ENCODE results near the gene TAPT1. TPM values are rescaled to one million over a fixed set of nuclear protein-coding genes. Genes with fewer than 3 reads are reported as not detected.

The TAPT1 gene
- polyA plus RNA-seq, 4 donors = 39.3 to 45.7 (median 42.3) TPM

DNA sequence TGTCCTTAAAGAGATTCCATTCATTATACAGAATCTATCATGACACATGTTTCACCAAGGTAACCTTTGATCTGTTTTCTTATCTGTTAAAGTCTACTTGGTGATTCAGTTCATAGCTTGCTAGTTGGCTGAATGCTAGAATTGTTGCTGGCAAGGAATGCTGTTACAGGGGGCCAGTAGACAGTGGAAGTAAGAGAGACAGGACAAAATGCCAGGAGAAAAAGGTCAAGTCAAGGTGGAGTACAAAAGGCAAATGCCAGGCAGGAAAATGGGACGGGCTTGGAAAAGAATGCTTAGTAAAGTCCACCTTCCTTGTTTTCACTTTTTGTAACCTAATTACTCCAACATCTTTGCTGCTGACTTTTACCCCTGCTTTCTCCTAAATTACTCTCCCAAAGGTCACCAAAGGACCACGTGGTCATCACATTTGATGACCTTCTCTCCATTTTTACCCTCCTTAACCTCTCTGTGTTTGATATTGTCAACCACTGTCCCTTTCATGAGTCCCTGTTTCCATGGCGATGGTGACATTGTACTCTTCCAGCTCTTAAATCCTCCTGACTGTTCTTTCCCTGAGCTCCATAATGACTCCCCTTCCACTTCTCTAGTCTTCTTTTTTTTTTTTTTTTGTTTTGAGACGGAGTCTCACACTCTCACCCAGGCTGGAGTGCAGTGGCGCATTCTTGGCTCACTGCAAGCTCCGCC lies 24.5 kb upstream of the TAPT1 start:
- DNase-seq (ENCODE audit: low read depth in 4 of 4, low spot score in 3 of 4) = no peak

DNA sequence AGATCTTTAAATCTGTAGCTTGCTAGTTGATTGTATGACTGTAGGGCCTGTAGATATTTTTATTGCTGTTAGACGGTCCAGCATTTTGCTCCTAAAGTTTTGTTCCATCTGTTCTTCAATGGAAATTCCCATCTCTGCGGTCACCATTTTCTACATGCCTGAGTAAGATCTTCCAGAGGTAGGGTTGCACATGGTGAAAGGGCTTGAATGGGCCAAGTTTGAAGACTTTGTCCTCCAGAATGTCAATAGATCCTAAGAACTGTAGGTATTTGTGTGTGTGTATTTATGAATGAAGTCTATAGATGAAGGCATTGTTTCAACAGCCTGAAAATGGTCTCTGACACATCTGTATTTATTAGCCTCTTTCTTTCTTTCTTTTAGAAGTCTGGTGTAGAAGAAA lies 22.3 kb upstream of the TAPT1 start:
- DNase-seq (ENCODE audit: low read depth in 4 of 4, low spot score in 3 of 4) = no peak

DNA sequence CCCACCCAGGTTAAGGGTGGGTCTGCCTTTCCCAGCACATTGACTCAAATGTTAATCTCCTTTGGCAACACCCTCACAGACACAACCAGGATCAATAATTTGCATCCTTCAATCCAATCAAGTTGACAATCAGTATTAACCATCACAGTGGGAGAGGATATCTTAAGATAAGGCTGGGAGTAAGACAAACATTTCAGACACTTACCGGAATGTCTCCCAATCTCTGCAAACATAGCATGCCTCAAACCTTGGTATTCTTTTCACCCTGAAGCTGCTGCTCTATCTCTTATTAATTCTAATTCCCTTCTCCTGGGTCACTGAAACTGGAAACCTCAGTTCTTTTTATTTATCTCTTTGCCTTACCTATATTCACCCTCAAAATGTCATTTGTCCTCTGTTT lies 19.0 kb upstream of the TAPT1 start:
- no peak for DNase-seq (ENCODE audit: low read depth in 4 of 4, low spot score in 3 of 4)

DNA sequence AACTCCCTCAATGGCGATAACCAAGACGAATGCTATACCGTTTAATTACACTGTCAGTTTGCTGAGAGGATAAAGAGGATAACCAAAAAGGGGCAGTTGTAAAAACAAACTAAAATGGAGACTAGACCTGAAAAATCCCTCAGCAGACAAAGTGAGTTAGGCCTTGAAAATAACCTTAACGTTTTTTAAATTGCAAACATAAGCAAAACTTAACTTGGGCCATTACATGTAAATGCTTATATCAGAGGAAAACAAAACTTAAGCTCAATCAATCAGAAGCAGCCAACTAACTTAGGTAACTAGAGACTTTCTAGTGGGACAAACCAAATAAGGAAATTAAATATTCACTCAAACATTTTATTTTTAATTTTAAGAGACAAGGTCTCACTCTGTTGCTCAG lies 17.0 kb upstream of the TAPT1 start:
- no peak for DNase-seq (ENCODE audit: low read depth in 4 of 4, low spot score in 3 of 4)

DNA sequence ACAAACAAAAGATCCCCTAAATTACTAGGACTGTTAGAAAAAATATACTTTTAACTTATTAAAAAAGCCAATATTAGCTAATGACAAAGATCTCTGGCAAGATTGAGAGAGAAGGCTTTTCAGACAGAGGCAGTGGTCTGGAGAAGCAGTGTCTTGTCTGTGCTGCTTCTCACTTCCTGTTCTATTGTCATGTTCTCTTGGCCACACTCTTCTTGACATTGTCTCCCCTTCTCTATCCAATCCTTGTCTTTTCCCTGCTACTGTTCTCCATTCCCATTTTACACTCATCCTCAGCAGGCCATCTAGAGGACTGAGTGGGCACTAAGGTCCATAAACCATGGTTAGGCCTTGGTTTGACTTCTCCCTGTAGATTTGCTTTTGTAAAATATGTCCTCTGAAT lies 14.0 kb upstream of the TAPT1 start:
- DNase-seq (ENCODE audit: low read depth in 4 of 4, low spot score in 3 of 4) = no peak

DNA sequence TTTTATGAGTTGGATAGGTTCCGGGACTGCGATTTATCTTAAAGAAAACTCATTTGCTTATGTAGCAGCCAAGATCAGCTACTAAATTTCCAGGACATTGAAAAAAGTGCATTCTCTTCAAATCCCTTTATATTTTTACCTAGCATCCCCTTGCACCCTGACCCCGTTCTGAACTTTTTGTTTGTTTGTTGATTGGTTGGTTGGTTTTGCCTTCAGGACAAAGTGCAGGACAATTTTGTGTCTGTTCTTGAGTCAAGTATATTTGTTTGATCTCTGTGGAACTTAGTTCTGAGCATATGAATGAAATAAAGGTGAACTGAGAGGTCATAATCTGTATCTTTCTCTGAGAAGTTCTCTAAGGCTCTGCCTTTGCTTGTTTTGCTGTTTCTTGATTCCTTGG lies 12.8 kb upstream of the TAPT1 start:
- no peak for DNase-seq (ENCODE audit: low read depth in 4 of 4, low spot score in 3 of 4)

DNA sequence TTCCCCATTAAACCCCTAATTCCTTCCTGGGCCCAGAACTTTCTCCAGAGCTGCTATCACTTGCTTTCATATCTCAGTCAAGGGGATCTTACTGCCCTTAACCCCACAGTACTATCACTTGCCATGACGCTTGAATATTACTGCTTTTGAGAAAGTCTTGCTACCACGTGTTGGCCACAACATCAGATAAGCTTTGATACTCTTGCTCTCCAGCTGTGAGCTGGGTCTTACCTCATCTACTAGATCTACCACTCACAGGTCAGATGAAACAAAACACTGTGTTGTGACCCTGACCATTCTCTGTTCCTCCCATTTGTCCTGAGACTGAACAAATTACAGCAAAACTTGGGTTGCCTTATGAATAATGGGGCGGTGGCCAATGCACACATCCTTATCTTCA lies 12.1 kb upstream of the TAPT1 start:
- no peak for DNase-seq (ENCODE audit: low read depth in 4 of 4, low spot score in 3 of 4)

DNA sequence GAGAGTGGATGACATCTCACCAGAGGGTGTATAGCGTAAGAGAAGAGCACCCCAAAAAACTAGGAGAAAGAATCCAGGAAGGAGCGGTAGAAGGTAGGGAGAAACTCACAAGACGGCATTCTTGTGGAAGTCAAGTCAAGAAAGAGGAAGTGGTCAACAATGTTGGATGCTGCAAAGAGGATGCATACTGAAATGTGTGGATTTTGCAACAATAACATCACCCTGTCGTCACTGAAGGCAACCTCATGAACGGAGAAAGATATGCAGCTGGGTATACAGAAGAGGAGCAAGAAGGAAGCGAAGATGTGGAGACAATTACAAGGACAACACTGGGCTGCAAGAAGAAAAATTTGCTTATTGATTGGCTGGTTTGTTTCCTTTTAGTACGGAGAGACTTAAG lies 11.4 kb upstream of the TAPT1 start:
- no peak for DNase-seq (ENCODE audit: low read depth in 4 of 4, low spot score in 3 of 4)

DNA sequence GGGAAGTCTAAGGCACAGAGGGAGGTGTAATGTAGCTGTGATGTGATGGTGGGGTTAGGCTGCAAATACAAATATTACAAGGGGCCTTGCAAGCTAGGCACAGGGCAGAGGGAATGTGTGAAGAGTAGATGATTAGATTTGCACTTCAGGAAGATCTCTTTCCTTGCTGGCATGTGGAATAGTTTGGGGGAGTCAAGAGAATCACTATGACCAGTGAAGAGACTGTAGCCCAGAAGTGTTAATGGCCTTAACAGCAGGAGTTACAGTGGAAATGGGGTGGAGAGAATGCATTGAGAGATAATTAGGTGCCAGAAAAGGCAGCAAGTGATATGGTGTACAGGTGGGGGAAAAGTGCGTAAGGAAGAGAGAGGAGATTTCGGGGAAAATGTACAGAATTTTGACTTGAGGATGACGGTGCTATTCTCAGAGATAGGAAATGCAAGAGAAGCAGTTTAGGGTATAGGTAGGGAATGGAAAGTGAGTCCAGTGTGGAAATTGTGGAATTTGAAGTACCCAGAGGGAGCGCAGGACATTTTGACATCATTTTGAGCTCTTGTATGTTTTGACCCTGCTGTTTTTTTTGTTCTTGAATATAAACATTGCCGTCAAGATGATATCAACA lies 10.2 kb upstream of the TAPT1 start:
- DNase-seq (ENCODE audit: low read depth in 4 of 4, low spot score in 3 of 4) = no peak

DNA sequence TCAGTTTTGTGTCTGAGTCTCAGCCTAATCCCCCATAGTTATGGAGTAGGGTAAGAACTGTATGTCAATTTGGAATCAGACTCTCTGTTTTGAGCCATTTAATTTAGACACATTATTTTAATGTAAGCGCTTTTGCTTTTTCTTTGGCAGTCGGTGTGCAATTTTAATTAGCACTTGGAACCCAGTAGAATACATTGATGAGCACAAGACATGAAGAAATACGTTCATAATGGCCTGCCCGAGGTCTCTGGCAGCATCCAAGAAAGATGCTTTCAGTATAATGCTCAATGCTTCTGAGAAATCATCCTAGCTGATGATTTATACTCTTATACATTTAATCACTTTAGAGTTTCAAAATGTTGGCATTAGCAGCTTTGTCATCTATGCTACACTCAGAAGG lies 8.9 kb upstream of the TAPT1 start:
- no peak for DNase-seq (ENCODE audit: low read depth in 4 of 4, low spot score in 3 of 4)

DNA sequence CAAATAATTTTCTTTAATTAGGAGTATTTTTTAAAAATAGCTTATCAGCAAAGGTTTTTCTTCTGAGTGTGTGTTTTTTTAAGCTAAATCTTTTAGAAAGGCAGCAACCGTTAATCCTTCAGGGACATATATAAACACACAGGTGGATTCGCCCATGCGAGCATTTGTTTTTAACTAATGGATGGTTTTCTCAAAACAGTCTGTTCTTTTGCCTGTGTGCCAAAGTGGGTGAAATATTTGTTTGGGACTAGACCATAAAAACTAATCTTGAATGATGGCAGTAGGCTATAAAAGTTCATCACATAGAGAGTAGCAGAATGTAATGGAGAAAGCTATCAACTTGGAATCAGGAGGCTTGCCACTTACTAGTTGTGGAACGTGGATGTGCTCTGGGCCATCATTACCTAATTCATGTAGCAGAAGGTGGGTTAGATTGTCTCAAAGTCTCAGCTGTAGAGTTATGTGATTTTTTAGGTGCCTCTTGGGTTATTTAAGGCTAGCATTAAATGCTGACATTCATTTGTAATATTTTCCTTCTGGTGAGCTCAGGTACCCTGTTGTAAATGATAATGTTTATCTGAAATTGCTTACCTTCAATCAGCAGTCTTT lies 7.4 kb upstream of the TAPT1 start:
- DNase-seq (ENCODE audit: low read depth in 4 of 4, low spot score in 3 of 4) = no peak

DNA sequence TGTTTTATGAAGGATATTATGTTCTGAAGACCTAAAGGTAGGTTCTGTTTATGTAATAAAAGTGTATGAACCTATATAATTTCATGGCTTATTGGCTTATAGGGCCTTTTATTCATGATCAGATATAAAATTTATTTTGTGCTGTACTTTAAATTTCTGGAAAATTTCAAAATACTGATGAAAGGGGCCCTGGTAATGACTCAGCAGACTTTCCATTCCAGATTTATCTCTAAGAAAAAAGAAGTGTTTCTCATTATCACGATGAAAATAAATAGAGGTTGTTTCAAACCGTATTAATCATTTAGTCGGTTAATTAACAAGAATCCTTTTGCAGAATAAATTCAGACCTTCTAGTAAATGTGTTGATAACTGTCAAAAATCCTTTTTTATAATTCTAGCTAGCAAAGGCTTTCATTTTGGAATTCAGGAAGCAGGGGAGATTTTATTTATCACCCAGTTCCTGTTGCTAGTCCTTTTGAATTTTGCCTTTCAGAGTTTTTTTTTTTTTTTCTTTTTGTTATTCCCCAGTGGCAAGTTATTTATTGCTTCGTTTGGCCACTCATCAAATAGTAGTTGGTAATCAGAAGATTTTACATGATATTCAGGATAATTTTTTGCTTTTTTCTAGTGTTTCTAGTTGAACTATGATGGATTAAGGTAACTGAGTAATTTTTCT lies 5.4 kb upstream of the TAPT1 start:
- no peak for DNase-seq (ENCODE audit: low read depth in 4 of 4, low spot score in 3 of 4)

DNA sequence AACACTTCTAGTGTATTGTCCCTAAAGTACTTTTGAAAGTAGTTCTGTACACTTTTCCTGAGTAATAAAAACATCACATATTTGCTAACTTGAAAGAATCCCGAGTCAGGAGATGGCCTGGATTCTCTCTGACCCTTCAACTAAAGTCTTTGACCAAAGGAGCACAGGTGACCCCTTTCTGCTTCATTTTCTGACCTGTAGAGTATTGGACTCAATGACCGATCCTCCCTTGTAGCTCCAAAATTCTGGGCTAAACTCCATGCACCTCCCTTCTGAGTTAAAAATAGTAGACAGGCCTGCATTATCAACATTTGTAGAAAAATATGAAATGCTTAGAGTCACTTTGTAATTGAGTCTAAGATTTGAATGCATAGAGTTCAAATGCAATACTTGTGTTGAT lies 4.0 kb upstream of the TAPT1 start:
- no peak for DNase-seq (ENCODE audit: low read depth in 4 of 4, low spot score in 3 of 4)

DNA sequence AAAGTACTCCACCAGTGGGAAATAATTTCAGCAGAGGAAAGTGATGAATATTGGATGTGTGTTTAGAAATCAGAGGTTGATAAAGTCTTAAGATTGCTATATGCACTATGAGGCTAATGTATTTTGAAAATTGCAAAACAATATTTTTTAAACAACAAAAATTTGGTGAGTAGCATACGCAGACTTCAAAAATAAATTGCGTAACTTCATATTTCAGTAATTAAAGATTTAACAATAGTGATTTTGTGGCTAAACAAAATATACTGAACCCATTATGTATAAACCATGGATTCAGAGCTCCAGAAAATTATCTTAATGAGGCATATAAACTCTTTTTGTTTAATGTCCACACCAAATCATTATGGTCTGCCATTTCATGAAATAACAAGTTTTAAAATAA lies 3.3 kb upstream of the TAPT1 start:
- no peak for DNase-seq (ENCODE audit: low read depth in 4 of 4, low spot score in 3 of 4)

DNA sequence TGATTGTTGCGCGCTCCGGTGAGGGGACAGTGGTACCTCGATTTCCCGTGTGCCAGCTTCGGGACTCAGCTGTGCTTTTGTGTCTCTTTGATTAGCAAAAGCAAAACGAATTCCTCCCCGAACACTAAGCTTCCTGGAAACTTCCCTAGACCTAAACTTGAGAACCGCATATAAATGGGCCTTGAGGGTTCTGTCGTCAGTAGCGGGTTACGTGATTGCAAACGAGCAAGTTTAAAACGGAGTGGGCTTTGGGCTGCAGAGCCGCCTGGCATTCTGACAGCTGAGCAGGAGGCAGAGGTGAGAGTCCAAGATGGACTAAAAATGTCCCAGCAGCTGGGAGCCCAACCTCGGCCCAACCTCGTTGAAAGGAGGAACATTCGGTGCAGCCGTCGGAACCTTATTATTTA lies 1.2 kb upstream of the TAPT1 start:
- DNase-seq (ENCODE audit: low read depth in 4 of 4, low spot score in 3 of 4) = no peak

DNA sequence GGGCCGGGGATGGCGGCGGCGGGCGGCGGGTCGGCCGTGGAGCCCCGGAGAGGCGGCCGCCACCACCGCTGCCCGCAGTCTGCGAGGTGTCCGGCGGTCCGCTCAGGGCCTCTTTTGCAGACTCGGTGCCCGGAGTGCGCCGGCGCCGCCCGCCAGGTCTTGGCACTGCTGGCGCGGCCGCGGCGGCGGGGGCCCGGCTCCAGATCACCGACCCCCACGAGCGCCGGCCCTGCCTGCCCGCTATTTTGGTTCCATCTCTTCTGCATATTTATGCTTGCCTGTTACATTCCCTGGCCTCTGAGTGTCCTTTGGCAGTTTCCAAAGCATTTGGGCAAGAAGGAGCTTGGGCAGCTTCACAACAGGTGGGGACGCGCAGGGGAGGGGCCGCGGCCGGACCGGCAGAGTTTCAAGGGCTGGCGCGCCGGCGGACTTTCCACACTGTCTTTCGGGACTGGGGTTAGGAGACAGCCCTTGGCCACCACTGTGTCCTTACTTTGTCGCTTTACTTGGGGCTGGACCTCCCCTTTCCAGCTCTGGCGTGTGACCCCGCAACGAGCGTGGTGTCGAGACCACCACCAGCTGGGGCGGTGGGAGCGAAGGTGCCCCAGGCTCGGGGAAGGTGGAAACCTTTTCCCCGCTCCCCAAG lies 668 bp upstream of the TAPT1 start:
- peak in 1 of 4 donors; percentile 33 for DNase-seq (ENCODE audit: low read depth in 4 of 4, low spot score in 3 of 4)

DNA sequence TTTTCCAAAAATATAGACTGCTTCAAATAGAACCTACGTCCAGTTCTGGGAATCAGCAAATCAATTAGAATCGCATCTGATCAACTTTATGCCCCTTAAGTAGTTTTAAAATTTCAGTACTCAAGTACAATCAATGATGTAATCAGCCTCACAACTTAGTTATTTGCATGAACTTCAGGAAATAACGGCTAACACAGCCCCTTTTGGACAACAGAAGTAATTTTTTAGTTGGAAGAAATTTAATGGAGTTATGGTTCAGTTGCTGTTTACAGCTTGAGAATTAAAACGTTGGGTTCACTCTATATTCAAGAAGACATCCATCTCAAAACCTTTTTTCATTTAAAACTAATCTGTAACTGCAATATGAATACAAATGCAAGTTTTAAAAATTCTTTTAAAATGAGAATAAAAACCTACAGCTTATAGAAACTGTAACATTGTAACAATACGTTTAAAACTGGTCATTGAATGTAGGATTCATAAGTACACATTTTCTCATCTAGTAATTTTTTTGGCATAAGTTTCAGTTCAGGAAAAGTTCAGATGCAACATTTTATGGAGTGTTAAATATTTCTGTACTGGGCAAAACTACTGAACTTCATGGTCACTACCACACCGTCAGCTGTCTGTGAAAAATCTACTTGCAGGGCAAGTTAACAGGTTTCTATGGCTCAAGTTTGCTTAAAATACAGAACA lies 956 bp downstream of the TAPT1 start:
- DNase-seq (ENCODE audit: low read depth in 4 of 4, low spot score in 3 of 4) = no peak

DNA sequence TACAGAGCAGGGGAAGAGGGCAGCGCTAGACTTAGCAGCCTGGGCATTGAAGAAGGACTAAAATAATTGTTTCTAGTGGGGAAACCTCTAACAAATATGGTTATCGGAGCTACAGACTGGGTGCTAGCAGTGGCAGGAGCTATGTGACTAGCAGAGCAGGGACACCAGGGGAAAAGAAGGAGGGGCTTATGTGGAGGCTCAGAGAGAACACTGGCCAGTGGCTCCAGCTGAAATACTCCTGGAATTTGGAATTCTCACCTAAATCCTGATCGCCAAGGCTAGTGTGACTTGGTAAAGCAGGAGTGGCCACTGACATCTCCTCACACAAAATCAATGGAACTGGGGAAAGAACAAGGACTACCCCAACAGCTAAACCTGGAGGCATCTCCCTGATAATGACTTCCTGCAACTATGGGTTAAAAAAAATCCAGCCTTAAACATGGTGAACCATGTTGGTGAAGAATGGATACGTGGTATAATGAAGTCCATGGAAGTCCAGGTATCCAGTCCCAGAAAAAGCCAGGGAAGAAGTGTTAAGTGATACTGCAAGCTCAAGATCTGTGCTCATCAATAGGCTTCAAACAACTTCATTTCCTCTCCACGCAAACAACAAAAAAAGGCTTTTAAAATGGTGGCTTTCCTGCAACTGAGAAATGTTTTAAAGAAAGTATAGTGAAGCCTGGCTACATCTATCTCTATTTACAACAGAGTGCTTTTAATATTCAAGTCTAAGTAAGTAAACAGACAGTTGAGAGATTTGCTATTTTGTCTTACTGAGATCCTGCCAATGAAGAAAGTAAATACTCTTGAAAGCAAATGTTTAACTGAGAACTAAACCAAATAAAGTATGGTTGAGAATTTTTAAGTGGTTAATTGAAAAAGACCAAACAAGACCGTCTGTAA lies 1.8 kb downstream of the TAPT1 start:
- no peak for DNase-seq (ENCODE audit: low read depth in 4 of 4, low spot score in 3 of 4)

DNA sequence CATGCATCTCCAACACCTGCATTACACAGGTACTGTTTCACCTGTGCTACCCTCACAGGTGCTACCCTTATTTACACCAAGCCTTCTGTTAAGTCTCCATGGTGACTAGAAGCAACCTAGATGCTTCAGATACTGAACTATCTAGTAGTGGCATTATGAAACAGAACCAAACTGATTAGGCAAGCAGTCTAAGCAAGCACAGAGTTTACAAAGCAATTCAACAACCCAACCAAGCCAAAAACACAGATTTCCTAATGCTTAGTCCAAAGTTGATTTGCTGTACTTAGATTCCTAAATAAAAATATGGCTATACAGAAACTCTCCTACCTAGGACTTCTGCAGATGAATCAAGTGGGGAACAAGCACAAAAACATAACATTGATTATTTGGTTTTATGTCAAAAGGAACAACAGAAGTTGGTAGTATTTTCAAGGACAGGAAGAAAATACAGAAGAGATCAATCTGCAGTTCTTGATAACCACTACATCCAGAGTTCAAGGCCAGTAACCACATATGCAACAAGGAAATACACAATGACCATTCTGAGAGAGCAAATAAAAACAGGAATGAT lies 3.2 kb downstream of the TAPT1 start:
- DNase-seq (ENCODE audit: low read depth in 4 of 4, low spot score in 3 of 4) = no peak
